ENCODE results near the gene KIF12.
"Not testable (repeated sequence)": the region's sequence is repeated elsewhere in the genome, so short reads cannot be mapped to it uniquely, and the experiment has no call there.

The KIF12 gene

GRCh38 chr9:114046237-114046755 is 52.8 kb downstream of the KIF12 start:
- no peak for DNase-seq (ENCODE audit: low read depth)

- not testable (repeated sequence) for DNase-seq (ENCODE audit: low read depth)
Observed at GRCh38 chr9:114043660-114044059, 55.4 kb downstream of the KIF12 start.

Data from activated gamma-delta T cell treated with anti-CD3 and anti-CD28 coated beads, Interleukin-2, amount 50 U/mL, for 16 hours (primary cell).